GM18858 (cell line): ENCODE data around the gene AKR1A1.

Source experiments
- ATAC-seq: cut with Tn5 transposase; IDR thresholded peaks from one replicate; pipeline ENCODE4 v1.9.1; 2021; ENCODE audit not compliant: unreplicated experiment

The AKR1A1 gene

GRCh38 chr1:45612941-45613579 is 62.4 kb downstream of the AKR1A1 start:
- no peak for ATAC-seq

GRCh38 chr1:45615885-45616284 is 65.3 kb downstream of the AKR1A1 start:
- no peak for ATAC-seq

- ATAC-seq: no peak
Observed at GRCh38 chr1:45617618-45618017, 67.0 kb downstream of the AKR1A1 start.

GRCh38 chr1:45619149-45619921 is 68.7 kb downstream of the AKR1A1 start:
- ATAC-seq: no peak
